ELR (cell line): ENCODE data around the gene ABCG1.

Experiments used
- DNase-seq: peaks from one replicate; pipeline ENCODE4 v3.0.0-alpha.2; 2015; ENCODE audit warnings: low read depth

ABCG1 gene

GRCh38 chr21:42324896-42325295 lies 106.0 kb downstream of the ABCG1 start:
- DNase-seq, result no peak

GRCh38 chr21:42330380-42331371 lies 111.7 kb downstream of the ABCG1 start:
- DNase-seq, result no peak

GRCh38 chr21:42331660-42332059 lies 112.7 kb downstream of the ABCG1 start:
- no peak for DNase-seq

GRCh38 chr21:42332557-42333317 lies 113.8 kb downstream of the ABCG1 start:
- DNase-seq, result no peak

- no peak for DNase-seq
Observed at GRCh38 chr21:42336054-42336453, 117.1 kb downstream of the ABCG1 start.

GRCh38 chr21:42337276-42337675 lies 118.3 kb downstream of the ABCG1 start:
- no peak for DNase-seq

GRCh38 chr21:42337830-42338728 lies 119.1 kb downstream of the ABCG1 start:
- DNase-seq, result peak; percentile 36

- no peak for DNase-seq
Observed at GRCh38 chr21:42338729-42339715, 120.1 kb downstream of the ABCG1 start.

- DNase-seq, result no peak
Observed at GRCh38 chr21:42340187-42341050, 121.5 kb downstream of the ABCG1 start.

- no peak for DNase-seq
Observed at GRCh38 chr21:42341776-42342542, 123.0 kb downstream of the ABCG1 start.

GRCh38 chr21:42343101-42343500 lies 124.2 kb downstream of the ABCG1 start:
- DNase-seq, result no peak

GRCh38 chr21:42343556-42343955 lies 124.6 kb downstream of the ABCG1 start:
- no peak for DNase-seq

- no peak for DNase-seq
Observed at GRCh38 chr21:42343963-42344510, 125.1 kb downstream of the ABCG1 start.

- no peak for DNase-seq
Observed at GRCh38 chr21:42344631-42345030, 125.7 kb downstream of the ABCG1 start.

GRCh38 chr21:42346441-42346840 lies 127.5 kb downstream of the ABCG1 start:
- DNase-seq, result no peak
